GM23338 (cell line): ENCODE data around the gene PARVB. TPM values are rescaled to one million over a fixed set of nuclear protein-coding genes. Genes with fewer than 3 reads are reported as not detected.

ENCODE experiments used
- ATAC-seq: fragments of 200-7000 bp; cut with Tn5 transposase; 3 replicates; pipeline ENCODE4 v1.9.1; 2020
- DNase-seq: peaks from one replicate; pipeline ENCODE4 v3.0.0-alpha.2; 2015; ENCODE audit warnings: low spot score
- H2AFZ ChIP-seq: fragments of 200-600 bp; sonication (generic); 2 replicates; pipeline ENCODE4 v1.8.0; 2016; ENCODE audit warnings: antibody characterized with exemption, mild to moderate bottlenecking, moderate library complexity
- H3F3A ChIP-seq: fragments of 200-600 bp; sonication (generic); replicated peaks from 2 replicates; pipeline ENCODE4 v1.8.0; 2017; ENCODE audit warnings: antibody characterized with exemption, mixed run types, low read depth
- H3K27ac ChIP-seq: fragments of 200-600 bp; sonication (generic); 2 replicates; pipeline ENCODE4 v1.6.1; 2016; ENCODE audit warnings: low read depth
- H3K27me3 ChIP-seq: fragments of 200-600 bp; sonication (generic); 2 replicates; pipeline ENCODE4 v1.8.0; 2016; ENCODE audit warnings: mild to moderate bottlenecking, mixed run types, moderate library complexity; ENCODE audit not compliant: insufficient read depth
- H3K36me3 ChIP-seq: fragments of 200-600 bp; sonication (generic); 2 replicates; pipeline ENCODE4 v1.8.0; 2016; ENCODE audit warnings: mild to moderate bottlenecking; ENCODE audit not compliant: insufficient read depth
- H3K4me1 ChIP-seq: fragments of 200-600 bp; sonication (generic); 2 replicates; pipeline ENCODE4 v1.8.0; 2016; ENCODE audit warnings: mild to moderate bottlenecking, moderate library complexity; ENCODE audit not compliant: insufficient read depth
- H3K4me2 ChIP-seq: fragments of 200-600 bp; sonication (generic); 2 replicates; pipeline ENCODE4 v1.7.1; 2017; ENCODE audit warnings: mixed run types
- H3K4me3 ChIP-seq: fragments of 200-600 bp; sonication (generic); 2 replicates; pipeline ENCODE4 v1.6.1; 2016; ENCODE audit warnings: mixed run types
- H3K79me2 ChIP-seq: fragments of 200-600 bp; sonication (generic); replicated peaks from 2 replicates; pipeline ENCODE4 v1.8.0; 2017; ENCODE audit warnings: mild to moderate bottlenecking; ENCODE audit not compliant: insufficient read depth
- H3K9me2 ChIP-seq: fragments of 200-600 bp; sonication (generic); 2 replicates; pipeline ENCODE4 v1.8.0; 2017; ENCODE audit not compliant: insufficient read depth
- H4K20me1 ChIP-seq: fragments of 200-600 bp; sonication (generic); replicated peaks from 2 replicates; pipeline ENCODE4 v1.8.0; 2017; ENCODE audit warnings: mild to moderate bottlenecking; ENCODE audit not compliant: insufficient read depth
- H3K27ac Mint-ChIP-seq: 2 replicates; pipeline ENCODE4 v1.8.0; 2020; ENCODE audit warnings: inconsistent platforms, mild to moderate bottlenecking, moderate library complexity, mixed read lengths
- H3K27me3 Mint-ChIP-seq: 3 replicates; pipeline ENCODE4 v1.8.0; 2022; ENCODE audit warnings: low read depth, mild to moderate bottlenecking, moderate library complexity, mixed read lengths, inconsistent platforms; ENCODE audit not compliant: insufficient read depth, poor library complexity
- H3K36me3 Mint-ChIP-seq: 3 replicates; pipeline ENCODE4 v1.8.0; 2021; ENCODE audit warnings: low read depth, mild to moderate bottlenecking, inconsistent platforms, moderate library complexity, mixed read lengths
- H3K4me1 Mint-ChIP-seq: 3 replicates; pipeline ENCODE4 v1.8.0; 2020; ENCODE audit warnings: mild to moderate bottlenecking, inconsistent platforms, mixed read lengths
- H3K4me3 Mint-ChIP-seq: 3 replicates; pipeline ENCODE4 v1.8.0; 2021; ENCODE audit warnings: moderate library complexity, mild to moderate bottlenecking, inconsistent platforms, mixed read lengths
- H3K9me3 Mint-ChIP-seq: 3 replicates; pipeline ENCODE4 v1.8.0; 2020; ENCODE audit warnings: moderate library complexity, mild to moderate bottlenecking, inconsistent platforms, mixed read lengths
- EZH2 ChIP-seq: fragments of 200-600 bp; sonication (generic); IDR thresholded peaks from one replicate; pipeline ENCODE4 v1.8.0; 2017; ENCODE audit warnings: antibody characterized with exemption, mild to moderate bottlenecking, low read depth; ENCODE audit not compliant: unreplicated experiment
- EZH2phosphoT487 ChIP-seq: fragments of 200-600 bp; sonication (generic); IDR thresholded peaks from one replicate; pipeline ENCODE4 v1.8.1; 2018; ENCODE audit warnings: antibody characterized with exemption; ENCODE audit not compliant: unreplicated experiment
- JUNB ChIP-seq: IDR thresholded peaks from one replicate; pipeline ENCODE4 v1.6.1; 2016; ENCODE audit warnings: antibody characterized with exemption; ENCODE audit not compliant: unreplicated experiment
- POLR2AphosphoS5 ChIP-seq: IDR thresholded peaks from 2 replicates; pipeline ENCODE4 v1.6.1; 2016; ENCODE audit warnings: antibody characterized with exemption, low read depth
- STAT1 ChIP-seq: IDR thresholded peaks from one replicate; pipeline ENCODE4 v1.6.1; 2016; ENCODE audit warnings: antibody characterized with exemption; ENCODE audit not compliant: unreplicated experiment
- polyA plus RNA-seq: library from polyadenylated mRNA; unstranded; fragments of >200 nt; fragmentation: Nextera tagmentation; extraction: Ambion mirVana; gene quantifications from 2 replicates; pipeline ENCODE4 v1.2.1, GENCODE V29; 2016
- total RNA-seq: library from RNA; depleted of rRNA; stranded (reverse); fragments of >200 nt; shearing (Covaris generic); gene quantifications from 2 replicates; pipeline ENCODE4 v1.2.3, GENCODE V29; 2014
- TF ChIP-seq, protein P1 (sequence below): IDR thresholded peaks from one replicate; pipeline ENCODE4 v1.6.1; 2018; ENCODE audit warnings: antibody characterized with exemption; ENCODE audit not compliant: unreplicated experiment
- TF ChIP-seq, protein P2 (sequence below): fragments of 250-450 bp; sonication (Bioruptor Pico); IDR thresholded peaks from 2 replicates; pipeline ENCODE4 v1.5.0; 2020; ENCODE audit warnings: mild to moderate bottlenecking, moderate library complexity

PARVB gene
- total and polyA plus RNA-seq, 2 experiments from 2014 or later: 4.3 to 7.7 TPM

DNA sequence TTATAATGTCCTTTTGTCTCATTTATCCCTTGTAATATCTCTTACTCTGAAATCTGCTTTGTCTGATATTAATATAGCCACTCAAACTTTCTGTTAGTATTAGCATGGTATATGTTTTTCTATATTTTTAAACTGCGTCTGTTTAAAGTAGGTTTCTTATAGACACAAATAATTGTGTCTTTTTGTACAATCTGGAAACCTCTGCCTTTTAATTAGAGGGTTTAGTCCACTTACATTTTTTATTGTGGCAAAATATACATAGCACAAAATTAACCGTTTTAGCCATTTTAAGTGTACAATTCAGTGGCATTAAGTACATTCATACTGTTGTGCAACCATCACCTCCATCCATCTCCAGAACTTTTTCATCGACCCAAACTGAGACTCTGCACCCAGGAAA lies 185.2 kb downstream of the PARVB start:
- Histone ChIP-seq H3K4me2 (no peak overlapping the region), H3K9me2 (no peaks in the 10 kb centered on the region; the same call in 1 of the 2 replicates), H3K27me3 (no peaks in the 10 kb centered on the region), H3K27ac (no peak overlapping the region), H3F3A (no peaks in the 10 kb centered on the region), H3K4me3 (no peak overlapping the region), H4K20me1 (no peaks in the 10 kb centered on the region), H3K4me1 (no peaks in the 10 kb centered on the region), H3K79me2 (no peaks in the 10 kb centered on the region), H3K36me3 (no peaks in the 10 kb centered on the region), H2AFZ (no peak overlapping the region)
- DNase-seq (no peak), ATAC-seq (no peak)
- no peak for TF ChIP-seq POLR2AphosphoS5
- TF ChIP-seq, protein P1, sequence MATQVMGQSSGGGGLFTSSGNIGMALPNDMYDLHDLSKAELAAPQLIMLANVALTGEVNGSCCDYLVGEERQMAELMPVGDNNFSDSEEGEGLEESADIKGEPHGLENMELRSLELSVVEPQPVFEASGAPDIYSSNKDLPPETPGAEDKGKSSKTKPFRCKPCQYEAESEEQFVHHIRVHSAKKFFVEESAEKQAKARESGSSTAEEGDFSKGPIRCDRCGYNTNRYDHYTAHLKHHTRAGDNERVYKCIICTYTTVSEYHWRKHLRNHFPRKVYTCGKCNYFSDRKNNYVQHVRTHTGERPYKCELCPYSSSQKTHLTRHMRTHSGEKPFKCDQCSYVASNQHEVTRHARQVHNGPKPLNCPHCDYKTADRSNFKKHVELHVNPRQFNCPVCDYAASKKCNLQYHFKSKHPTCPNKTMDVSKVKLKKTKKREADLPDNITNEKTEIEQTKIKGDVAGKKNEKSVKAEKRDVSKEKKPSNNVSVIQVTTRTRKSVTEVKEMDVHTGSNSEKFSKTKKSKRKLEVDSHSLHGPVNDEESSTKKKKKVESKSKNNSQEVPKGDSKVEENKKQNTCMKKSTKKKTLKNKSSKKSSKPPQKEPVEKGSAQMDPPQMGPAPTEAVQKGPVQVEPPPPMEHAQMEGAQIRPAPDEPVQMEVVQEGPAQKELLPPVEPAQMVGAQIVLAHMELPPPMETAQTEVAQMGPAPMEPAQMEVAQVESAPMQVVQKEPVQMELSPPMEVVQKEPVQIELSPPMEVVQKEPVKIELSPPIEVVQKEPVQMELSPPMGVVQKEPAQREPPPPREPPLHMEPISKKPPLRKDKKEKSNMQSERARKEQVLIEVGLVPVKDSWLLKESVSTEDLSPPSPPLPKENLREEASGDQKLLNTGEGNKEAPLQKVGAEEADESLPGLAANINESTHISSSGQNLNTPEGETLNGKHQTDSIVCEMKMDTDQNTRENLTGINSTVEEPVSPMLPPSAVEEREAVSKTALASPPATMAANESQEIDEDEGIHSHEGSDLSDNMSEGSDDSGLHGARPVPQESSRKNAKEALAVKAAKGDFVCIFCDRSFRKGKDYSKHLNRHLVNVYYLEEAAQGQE: no peak
- TF ChIP-seq STAT1: no peak
- TF ChIP-seq JUNB: no peak
- no peak for TF ChIP-seq EZH2phosphoT487
- TF ChIP-seq EZH2: no peak
- TF ChIP-seq, protein P2, sequence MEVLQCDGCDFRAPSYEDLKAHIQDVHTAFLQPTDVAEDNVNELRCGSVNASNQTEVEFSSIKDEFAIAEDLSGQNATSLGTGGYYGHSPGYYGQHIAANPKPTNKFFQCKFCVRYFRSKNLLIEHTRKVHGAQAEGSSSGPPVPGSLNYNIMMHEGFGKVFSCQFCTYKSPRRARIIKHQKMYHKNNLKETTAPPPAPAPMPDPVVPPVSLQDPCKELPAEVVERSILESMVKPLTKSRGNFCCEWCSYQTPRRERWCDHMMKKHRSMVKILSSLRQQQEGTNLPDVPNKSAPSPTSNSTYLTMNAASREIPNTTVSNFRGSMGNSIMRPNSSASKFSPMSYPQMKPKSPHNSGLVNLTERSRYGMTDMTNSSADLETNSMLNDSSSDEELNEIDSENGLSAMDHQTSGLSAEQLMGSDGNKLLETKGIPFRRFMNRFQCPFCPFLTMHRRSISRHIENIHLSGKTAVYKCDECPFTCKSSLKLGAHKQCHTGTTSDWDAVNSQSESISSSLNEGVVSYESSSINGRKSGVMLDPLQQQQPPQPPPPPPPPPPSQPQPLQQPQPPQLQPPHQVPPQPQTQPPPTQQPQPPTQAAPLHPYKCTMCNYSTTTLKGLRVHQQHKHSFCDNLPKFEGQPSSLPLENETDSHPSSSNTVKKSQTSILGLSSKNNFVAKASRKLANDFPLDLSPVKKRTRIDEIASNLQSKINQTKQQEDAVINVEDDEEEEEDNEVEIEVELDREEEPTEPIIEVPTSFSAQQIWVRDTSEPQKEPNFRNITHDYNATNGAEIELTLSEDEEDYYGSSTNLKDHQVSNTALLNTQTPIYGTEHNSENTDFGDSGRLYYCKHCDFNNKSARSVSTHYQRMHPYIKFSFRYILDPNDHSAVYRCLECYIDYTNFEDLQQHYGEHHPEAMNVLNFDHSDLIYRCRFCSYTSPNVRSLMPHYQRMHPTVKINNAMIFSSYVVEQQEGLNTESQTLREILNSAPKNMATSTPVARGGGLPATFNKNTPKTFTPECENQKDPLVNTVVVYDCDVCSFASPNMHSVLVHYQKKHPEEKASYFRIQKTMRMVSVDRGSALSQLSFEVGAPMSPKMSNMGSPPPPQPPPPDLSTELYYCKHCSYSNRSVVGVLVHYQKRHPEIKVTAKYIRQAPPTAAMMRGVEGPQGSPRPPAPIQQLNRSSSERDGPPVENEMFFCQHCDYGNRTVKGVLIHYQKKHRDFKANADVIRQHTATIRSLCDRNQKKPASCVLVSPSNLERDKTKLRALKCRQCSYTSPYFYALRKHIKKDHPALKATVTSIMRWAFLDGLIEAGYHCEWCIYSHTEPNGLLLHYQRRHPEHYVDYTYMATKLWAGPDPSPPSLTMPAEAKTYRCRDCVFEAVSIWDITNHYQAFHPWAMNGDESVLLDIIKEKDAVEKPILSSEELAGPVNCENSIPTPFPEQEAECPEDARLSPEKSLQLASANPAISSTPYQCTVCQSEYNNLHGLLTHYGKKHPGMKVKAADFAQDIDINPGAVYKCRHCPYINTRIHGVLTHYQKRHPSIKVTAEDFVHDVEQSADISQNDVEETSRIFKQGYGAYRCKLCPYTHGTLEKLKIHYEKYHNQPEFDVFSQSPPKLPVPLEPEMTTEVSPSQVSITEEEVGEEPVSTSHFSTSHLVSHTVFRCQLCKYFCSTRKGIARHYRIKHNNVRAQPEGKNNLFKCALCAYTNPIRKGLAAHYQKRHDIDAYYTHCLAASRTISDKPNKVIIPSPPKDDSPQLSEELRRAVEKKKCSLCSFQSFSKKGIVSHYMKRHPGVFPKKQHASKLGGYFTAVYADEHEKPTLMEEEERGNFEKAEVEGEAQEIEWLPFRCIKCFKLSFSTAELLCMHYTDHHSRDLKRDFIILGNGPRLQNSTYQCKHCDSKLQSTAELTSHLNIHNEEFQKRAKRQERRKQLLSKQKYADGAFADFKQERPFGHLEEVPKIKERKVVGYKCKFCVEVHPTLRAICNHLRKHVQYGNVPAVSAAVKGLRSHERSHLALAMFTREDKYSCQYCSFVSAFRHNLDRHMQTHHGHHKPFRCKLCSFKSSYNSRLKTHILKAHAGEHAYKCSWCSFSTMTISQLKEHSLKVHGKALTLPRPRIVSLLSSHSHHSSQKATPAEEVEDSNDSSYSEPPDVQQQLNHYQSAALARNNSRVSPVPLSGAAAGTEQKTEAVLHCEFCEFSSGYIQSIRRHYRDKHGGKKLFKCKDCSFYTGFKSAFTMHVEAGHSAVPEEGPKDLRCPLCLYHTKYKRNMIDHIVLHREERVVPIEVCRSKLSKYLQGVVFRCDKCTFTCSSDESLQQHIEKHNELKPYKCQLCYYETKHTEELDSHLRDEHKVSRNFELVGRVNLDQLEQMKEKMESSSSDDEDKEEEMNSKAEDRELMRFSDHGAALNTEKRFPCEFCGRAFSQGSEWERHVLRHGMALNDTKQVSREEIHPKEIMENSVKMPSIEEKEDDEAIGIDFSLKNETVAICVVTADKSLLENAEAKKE: no peak
- Mint-ChIP-seq H3K27ac (no peak overlapping the region), H3K36me3 (no peaks in the 10 kb centered on the region), H3K9me3 (peaks cover 3% of the 10 kb centered on the region; the same call in 1 of the 3 replicates), H3K4me3 (no peak overlapping the region), H3K4me1 (no peaks in the 10 kb centered on the region; the same call in 2 of the 3 replicates), H3K27me3 (peaks cover 5% of the 10 kb centered on the region)
